LNCAP (cell line): ENCODE results near the gene PNPLA8.

Experiments
- CTCF ChIP-seq: fragments of 450-650 bp; IDR thresholded peaks from 2 replicates; pipeline ENCODE4 v1.5.1; 2017; ENCODE audit warnings: mild to moderate bottlenecking

The PNPLA8 gene

GRCh38 chr7:108451296-108451848, 74.6 kb downstream of the PNPLA8 start:
- no peak for TF ChIP-seq CTCF

GRCh38 chr7:108450160-108450559, 75.8 kb downstream of the PNPLA8 start:
- no peak for TF ChIP-seq CTCF

- TF ChIP-seq CTCF: no peak
These were observed 76.4 kb downstream of the PNPLA8 start for GRCh38 chr7:108449521-108449920.

GRCh38 chr7:108448584-108449505, 77.1 kb downstream of the PNPLA8 start:
- no peak for TF ChIP-seq CTCF

GRCh38 chr7:108442039-108442568, 83.8 kb downstream of the PNPLA8 start:
- no peak for TF ChIP-seq CTCF

- TF ChIP-seq CTCF: no peak
These were observed 84.5 kb downstream of the PNPLA8 start for GRCh38 chr7:108441392-108441955.

- no peak for TF ChIP-seq CTCF
These were observed 85.3 kb downstream of the PNPLA8 start for GRCh38 chr7:108440613-108441012.
